Measurements from ENCODE around the gene IQSEC2. TPM values are rescaled to one million over a fixed set of nuclear protein-coding genes. Genes with fewer than 3 reads are reported as not detected.

IQSEC2 gene
- total RNA-seq, 1 donor from 2014 or later, result 3.4 TPM

GRCh38 chrX:53268173-53268572 lies 13.2 kb downstream of the IQSEC2 start:
- no peaks in the 10 kb centered on the region for H3K36me3 ChIP-seq (ENCODE audit: control insufficient read depth, insufficient read depth, low read length)
- no peaks in the 10 kb centered on the region for H3K27me3 ChIP-seq (ENCODE audit: control insufficient read depth, insufficient read depth, low read length)
- FAIRE-seq, result peak; percentile 95
- H3K4me3 ChIP-seq (ENCODE audit: low read depth, low read length), result no peak overlapping the region
- TF ChIP-seq CTCF (IDR thresholded peaks at IDR 0.05; ENCODE audit: insufficient read depth, low read length, severe bottlenecking), result no peak
- DNase-seq (ENCODE audit: low read depth), result peak; percentile 86

DNA sequence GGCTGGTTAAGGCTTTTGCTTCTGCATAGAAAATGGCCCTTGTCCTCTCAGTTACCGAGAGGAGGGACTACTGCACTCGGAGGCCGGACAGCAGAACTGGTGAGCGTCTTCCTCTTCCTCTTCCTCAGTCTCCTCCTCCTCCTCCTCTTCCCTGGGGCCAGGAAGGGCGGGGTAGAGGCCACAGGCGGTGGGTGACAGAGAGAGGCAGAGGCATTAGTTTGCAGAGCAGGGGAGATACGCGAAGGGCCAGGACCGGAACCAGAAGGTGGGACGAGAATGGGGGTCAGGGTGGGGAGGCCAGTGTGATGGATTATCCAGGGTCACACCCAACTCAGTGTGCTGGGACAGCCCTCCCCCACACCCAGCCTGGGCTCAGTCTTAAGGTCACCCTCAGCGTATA lies 14.5 kb downstream of the IQSEC2 start:
- no peak for TF ChIP-seq CTCF (IDR thresholded peaks at IDR 0.05; ENCODE audit: insufficient read depth, low read length, severe bottlenecking)
- no peak for DNase-seq (ENCODE audit: low read depth)
- Histone ChIP-seq H3K36me3 (ENCODE audit: control insufficient read depth, insufficient read depth, low read length) (no peaks in the 10 kb centered on the region), H3K4me3 (ENCODE audit: low read depth, low read length) (no peak overlapping the region), H3K27me3 (ENCODE audit: control insufficient read depth, insufficient read depth, low read length) (no peaks in the 10 kb centered on the region)
- no peak for FAIRE-seq

DNA sequence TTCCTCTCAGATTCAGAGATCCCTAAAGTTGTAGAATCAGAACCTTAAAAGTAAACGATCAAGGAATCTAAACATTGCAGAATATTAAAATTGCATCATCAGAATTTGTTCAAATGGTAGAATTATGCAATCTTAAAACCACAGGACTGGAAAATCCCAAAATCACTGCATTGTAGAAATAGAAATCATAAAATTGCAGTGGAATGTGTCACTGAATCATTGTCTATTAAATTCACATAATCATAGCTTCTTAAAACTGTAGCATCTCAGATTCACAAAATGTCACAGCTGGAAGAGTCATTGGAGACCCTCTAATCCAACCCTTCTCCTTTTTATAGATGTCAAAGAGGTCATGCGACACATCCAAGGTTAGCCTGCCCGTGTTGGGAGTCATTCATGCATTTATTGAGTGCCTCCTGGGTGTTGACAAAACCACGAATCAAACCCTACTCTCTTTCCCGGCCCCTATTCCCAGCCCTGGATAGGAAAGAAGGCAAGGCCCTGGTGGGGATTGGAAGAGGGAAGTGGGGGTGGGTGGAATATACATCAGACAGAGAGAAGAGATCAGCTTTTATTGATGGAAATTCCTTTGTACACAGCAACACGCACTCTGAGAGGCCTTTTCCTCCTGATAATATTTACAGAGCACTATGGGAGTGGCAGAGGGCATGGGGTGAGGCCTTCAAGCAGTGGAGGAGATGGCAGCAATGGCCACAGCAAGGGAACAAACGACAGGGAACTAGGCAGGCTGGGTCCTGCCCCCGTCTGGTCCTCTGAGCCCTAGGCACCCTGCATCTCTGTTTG lies 15.4 kb downstream of the IQSEC2 start:
- TF ChIP-seq CTCF (IDR thresholded peaks at IDR 0.05; ENCODE audit: insufficient read depth, low read length, severe bottlenecking), result no peak
- FAIRE-seq (no peak), DNase-seq (ENCODE audit: low read depth) (peak; percentile 63)
- Histone ChIP-seq H3K4me3 (ENCODE audit: low read depth, low read length) (no peak overlapping the region), H3K27me3 (ENCODE audit: control insufficient read depth, insufficient read depth, low read length) (no peaks in the 10 kb centered on the region), H3K36me3 (ENCODE audit: control insufficient read depth, insufficient read depth, low read length) (no peaks in the 10 kb centered on the region)

DNA sequence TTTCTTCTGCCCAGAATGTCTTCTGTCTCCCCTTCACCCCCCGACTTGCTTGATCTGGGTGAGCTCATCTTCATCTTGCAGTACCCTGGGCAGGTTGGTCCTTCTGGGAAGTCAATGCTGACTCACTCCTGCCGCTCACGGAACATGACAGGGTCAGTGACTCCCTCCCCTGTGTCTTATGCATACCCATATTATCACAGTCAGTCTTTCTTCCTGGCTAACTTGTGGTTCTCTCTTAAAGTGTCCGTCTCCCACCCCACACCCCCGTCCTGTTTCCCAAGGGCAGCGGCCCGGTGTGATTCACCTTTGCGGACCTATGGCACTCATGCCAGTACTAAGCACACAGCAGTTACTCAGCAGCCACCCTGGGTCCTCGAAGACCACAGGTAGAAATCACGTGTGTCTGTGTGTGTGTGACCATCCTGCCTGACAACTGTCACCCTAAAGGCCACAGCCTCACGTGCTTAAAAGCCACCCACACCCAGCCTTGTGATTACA lies 17.7 kb downstream of the IQSEC2 start:
- Histone ChIP-seq H3K27me3 (ENCODE audit: control insufficient read depth, insufficient read depth, low read length) (no peaks in the 10 kb centered on the region), H3K4me3 (ENCODE audit: low read depth, low read length) (no peak overlapping the region), H3K36me3 (ENCODE audit: control insufficient read depth, insufficient read depth, low read length) (no peaks in the 10 kb centered on the region)
- no peak for TF ChIP-seq CTCF (IDR thresholded peaks at IDR 0.05; ENCODE audit: insufficient read depth, low read length, severe bottlenecking)
- FAIRE-seq (peak; percentile 55), DNase-seq (ENCODE audit: low read depth) (peak; percentile 81)

DNA sequence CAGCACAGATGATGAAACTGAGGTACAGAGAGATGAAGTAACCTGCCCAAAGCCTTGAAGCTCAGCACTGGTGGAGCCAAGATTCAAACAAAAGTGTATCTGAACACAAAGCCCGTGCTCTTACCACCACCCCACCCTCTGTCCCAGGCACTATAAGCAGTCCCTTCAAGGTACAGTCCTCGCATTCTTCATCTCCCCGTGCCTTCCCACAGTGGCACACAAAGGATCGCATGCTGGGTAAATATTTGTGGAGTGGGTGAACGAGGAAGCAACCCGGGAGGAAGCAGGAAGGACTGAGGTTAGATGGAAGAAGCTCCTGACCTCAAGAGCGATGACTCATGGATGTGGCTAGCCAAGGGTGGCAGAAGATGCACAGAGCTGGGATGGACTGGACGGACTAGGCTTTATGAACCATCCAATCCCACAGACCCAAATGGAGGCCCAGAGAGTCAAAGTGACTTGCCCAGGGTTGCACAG lies 18.4 kb downstream of the IQSEC2 start:
- no peaks in the 10 kb centered on the region for H3K27me3 ChIP-seq (ENCODE audit: control insufficient read depth, insufficient read depth, low read length)
- no peaks in the 10 kb centered on the region for H3K36me3 ChIP-seq (ENCODE audit: control insufficient read depth, insufficient read depth, low read length)
- FAIRE-seq (no peak), DNase-seq (ENCODE audit: low read depth) (peak; percentile 38)
- H3K4me3 ChIP-seq (ENCODE audit: low read depth, low read length), result no peak overlapping the region
- no peak for TF ChIP-seq CTCF (IDR thresholded peaks at IDR 0.05; ENCODE audit: insufficient read depth, low read length, severe bottlenecking)

Measured in bronchial epithelial cell (primary cell).